AG04449 (cell line): Measurements from ENCODE around the gene KIF23.

Source experiments
- CTCF ChIA-PET: fragments of 350-600 bp; formaldehyde crosslinking; extraction: SDS; loops from one replicate; lab custom pipeline; 2021; ENCODE audit warnings: antibody characterized with exemption; lab: Yijun Ruan, JAX
- POLR2A ChIA-PET: fragments of 400-600, 350-600 bp; formaldehyde crosslinking; extraction: SDS; loops from one replicate; lab custom pipeline; 2020; ENCODE audit warnings: antibody characterized with exemption, inconsistent platforms; lab: Yijun Ruan, JAX
- DNase-seq: peaks from one replicate; pipeline ENCODE4 v3.0.0-alpha.2; 2010; ENCODE audit warnings: low read depth, low spot score
- H3K4me3 ChIP-seq: 2 replicates; pipeline ENCODE4 v1.5.1; 2011; ENCODE audit warnings: low read depth, mild to moderate bottlenecking, control low read depth, low read length
- CTCF ChIP-seq: IDR thresholded peaks from one replicate; pipeline ENCODE4 v1.5.1; 2011; ENCODE audit warnings: mild to moderate bottlenecking, moderate library complexity, low read length, control low read depth, inconsistent platforms; ENCODE audit not compliant: insufficient read depth; ENCODE audit errors: missing control alignments

Gene KIF23

GRCh38 chr15:69417581-69417980 lies 3.4 kb downstream of the KIF23 start:
- no peak for TF ChIP-seq CTCF
- CTCF ChIA-PET = interaction anchor here (0.6 to 1.2 kb wide), 2 partner anchors 36 to 855 kb away, joined by 3 read pairs; no protein-coding TSS in a partner anchor
- H3K4me3 ChIP-seq = no peak overlapping the region
- DNase-seq = no peak
- POLR2A ChIA-PET = interaction anchor here (1.0 kb wide), 1 partner anchor 45 kb away, joined by 5 read pairs; no protein-coding TSS in a partner anchor

GRCh38 chr15:69421498-69421897 lies 7.3 kb downstream of the KIF23 start:
- no peak for DNase-seq
- no peak overlapping the region for H3K4me3 ChIP-seq
- no peak for TF ChIP-seq CTCF
- ChIA-PET CTCF (interaction anchor here (1.1 kb wide), 1 partner anchor 27 kb away, joined by 3 read pairs; no protein-coding TSS in a partner anchor), POLR2A (no interaction called here)

- POLR2A ChIA-PET = interaction anchor here (0.6 kb wide), 1 partner anchor 29 kb away, joined by 3 read pairs; no protein-coding TSS in a partner anchor
These were observed 8.3 kb downstream of the KIF23 start for GRCh38 chr15:69422336-69422895.

GRCh38 chr15:69424001-69424400 lies 9.9 kb downstream of the KIF23 start:
- POLR2A ChIA-PET = interaction anchor here (0.9 to 1.1 kb wide), 2 partner anchors 10 to 28 kb away, joined by 4 to 5 read pairs; partner anchors contain the start of gene KIF23
- H3K4me3 ChIP-seq = no peak overlapping the region
- CTCF ChIA-PET = interaction anchor here (1.0 to 2.0 kb wide), 4 partner anchors 9 to 41 kb away, joined by 3 to 11 read pairs (median 4); no protein-coding TSS in a partner anchor
- TF ChIP-seq CTCF = no peak
- DNase-seq = no peak

More at GRCh38 chr15:69422336-69422895, 8.3 kb downstream of the KIF23 start:
- CTCF ChIA-PET = interaction anchor here (1.1 to 2.0 kb wide), 2 partner anchors 28 to 40 kb away, joined by 3 to 11 read pairs; no protein-coding TSS in a partner anchor
- no peak for TF ChIP-seq CTCF
- DNase-seq = no peak
- no peak overlapping the region for H3K4me3 ChIP-seq

GRCh38 chr15:69424748-69425413 lies 10.7 kb downstream of the KIF23 start:
- CTCF ChIA-PET = interaction anchor here (1.3 to 1.6 kb wide), 3 partner anchors 8 to 40 kb away, joined by 4 to 7 read pairs (median 4); no protein-coding TSS in a partner anchor
- no peak for TF ChIP-seq CTCF
- POLR2A ChIA-PET = interaction anchor here (0.9 to 1.1 kb wide), 2 partner anchors 11 to 27 kb away, joined by 4 to 5 read pairs; partner anchors contain the start of gene KIF23
- no peak for DNase-seq
- H3K4me3 ChIP-seq = no peak overlapping the region

- ChIA-PET CTCF (interaction anchor here (1.2 kb wide), 1 partner anchor 10 kb away, joined by 4 read pairs; no protein-coding TSS in a partner anchor), POLR2A (interaction anchor here (2.5 kb wide), 1 partner anchor 19 kb away, joined by 7 read pairs; the partner anchor contains the start of gene RPLP1)
- no peak for DNase-seq
- no peak overlapping the region for H3K4me3 ChIP-seq
- no peak for TF ChIP-seq CTCF
These were observed 19.7 kb downstream of the KIF23 start for GRCh38 chr15:69433831-69434230.
